SK-N-MC (cell line): ENCODE results near the gene RNF31.
A peak's percentile ranks its signal among the peaks of the same experiment; 100 is the strongest.

Experiments
- EZH2 ChIP-seq: fragments of 200-600 bp; sonication (generic); IDR thresholded peaks from one replicate; pipeline ENCODE4 v1.6.1; 2017; ENCODE audit warnings: antibody characterized with exemption
- FOXP2 ChIP-seq: optimal IDR thresholded peaks from 2 replicates; pipeline ENCODE3; 2011; ENCODE audit warnings: mild to moderate bottlenecking, moderate library complexity; ENCODE audit not compliant: insufficient read depth; ENCODE audit errors: extremely low read length, control extremely low read depth
- POLR2AphosphoS5 ChIP-seq: IDR thresholded peaks from 2 replicates; pipeline ENCODE4 v1.6.1; 2012; ENCODE audit warnings: mild to moderate bottlenecking, low read depth, low read length, borderline replicate concordance

DNA sequence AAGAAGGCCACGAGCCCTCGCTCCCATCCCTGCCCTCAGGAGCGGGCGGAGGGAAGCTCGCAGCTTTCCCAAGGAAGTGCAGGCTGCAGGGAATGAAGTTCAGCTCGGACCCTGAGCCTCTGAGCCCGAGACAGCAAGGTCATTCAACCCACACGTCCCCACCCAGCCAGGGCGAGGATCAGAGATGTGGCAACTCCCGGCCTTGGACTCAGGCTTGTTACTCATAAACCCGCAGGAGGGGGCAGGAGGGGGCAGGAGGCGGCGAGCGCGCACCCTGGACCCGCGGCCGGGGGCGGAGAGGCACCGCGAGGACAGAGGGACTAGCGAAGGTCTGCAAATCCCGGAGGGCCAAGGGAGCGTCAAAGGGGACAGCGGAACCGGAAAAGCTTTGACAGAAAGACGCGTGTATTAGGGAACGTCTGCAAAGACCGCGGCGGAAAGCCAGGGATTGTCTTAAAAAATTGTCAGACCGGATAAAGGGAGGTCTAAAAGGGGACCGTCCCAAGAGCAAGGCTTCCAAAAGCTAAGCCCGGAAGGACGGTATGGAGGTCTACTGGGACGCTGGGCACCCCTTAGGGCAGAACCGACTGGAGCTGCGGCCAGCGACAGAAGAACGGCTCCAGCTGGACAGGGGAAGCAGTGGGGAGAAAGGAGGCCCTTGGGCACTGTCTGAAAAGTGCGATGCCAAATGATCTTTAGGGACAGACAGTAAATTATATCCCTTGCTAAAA, 33.3 kb upstream of the RNF31 start:
- TF ChIP-seq POLR2AphosphoS5 (peak; percentile 74; the same call in 1 of the 2 replicates), EZH2 (no peak), FOXP2 (no peak)
